ENCODE measurements around the gene COPS7A. TPM values are rescaled to one million over a fixed set of nuclear protein-coding genes. Genes with fewer than 3 reads are reported as not detected.

Gene COPS7A
- total RNA-seq, 2 experiments from 2014 or later, result 43.0 to 47.8 TPM

- Mint-ChIP-seq H3K4me1 (ENCODE audit: low read depth) (peaks cover 31% of the 10 kb centered on the region), H3K36me3 (ENCODE audit: low read depth) (peaks cover 12% of the 10 kb centered on the region), H3K4me3 (peak overlapping the region; percentile 96), H3K27ac (peak overlapping the region; percentile 97), H3K9me3 (no peaks in the 10 kb centered on the region), H3K27me3 (ENCODE audit: low read depth) (no peaks in the 10 kb centered on the region)
- intact Hi-C loops (cut with micrococcal nuclease), result loop anchor here (1.0 to 2.0 kb wide), 13 partner anchors 12 to 186 kb away; partner anchors contain the start of genes CD4, COPS7A, ING4 and NOP2
- DNase-seq, result no peak
- CTCF ChIA-PET, result interaction anchor here (0.7 to 9.9 kb wide), 30 partner anchors 8 to 197 kb away, joined by 3 to 166 read pairs (median 6); partner anchors contain the start of genes CD4, CDCA3, COPS7A and GNB3
Observed at GRCh38 chr12:6753772-6754356, 30.0 kb downstream of the COPS7A start.

DNA sequence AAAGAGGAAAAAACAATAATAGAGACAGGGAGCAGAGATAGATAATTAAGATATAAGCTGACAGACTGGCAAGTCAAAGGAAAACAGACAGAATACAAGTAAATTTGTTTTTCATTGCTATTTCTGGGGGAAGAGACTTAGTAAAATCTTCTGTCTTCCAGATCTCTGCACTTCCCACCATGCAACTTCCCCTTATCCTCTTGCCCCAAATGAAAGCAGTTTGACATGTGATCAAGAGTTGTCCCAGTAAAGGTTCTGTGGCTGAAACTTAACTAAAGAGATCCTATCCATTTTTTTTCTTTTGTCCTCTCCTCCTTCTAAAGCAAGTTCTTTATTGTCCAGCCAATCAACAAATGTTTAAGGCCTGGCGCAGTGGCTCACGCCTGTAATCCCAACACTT, 30.6 kb downstream of the COPS7A start:
- H3K36me3 Mint-ChIP-seq (ENCODE audit: low read depth), result peaks cover 10% of the 10 kb centered on the region
- CTCF ChIA-PET, result interaction anchor here (0.7 to 9.9 kb wide), 25 partner anchors 9 to 197 kb away, joined by 3 to 166 read pairs (median 11); partner anchors contain the start of genes CD4, CDCA3, COPS7A and GNB3
- no peak overlapping the region for H3K4me3 Mint-ChIP-seq
- H3K27me3 Mint-ChIP-seq (ENCODE audit: low read depth), result no peaks in the 10 kb centered on the region
- peaks cover 32% of the 10 kb centered on the region for H3K4me1 Mint-ChIP-seq (ENCODE audit: low read depth)
- H3K9me3 Mint-ChIP-seq, result no peaks in the 10 kb centered on the region
- no peak for DNase-seq
- intact Hi-C loops (cut with micrococcal nuclease), result no loop called here
- no peak overlapping the region for H3K27ac Mint-ChIP-seq

- Mint-ChIP-seq H3K36me3 (ENCODE audit: low read depth) (peaks cover 3% of the 10 kb centered on the region), H3K4me1 (ENCODE audit: low read depth) (peaks cover 21% of the 10 kb centered on the region), H3K27ac (no peak overlapping the region), H3K9me3 (no peaks in the 10 kb centered on the region), H3K4me3 (no peak overlapping the region), H3K27me3 (ENCODE audit: low read depth) (no peaks in the 10 kb centered on the region)
- DNase-seq, result no peak
- intact Hi-C loops (cut with micrococcal nuclease), result no loop called here
- CTCF ChIA-PET, result interaction anchor here (9.9 kb wide), 1 partner anchor 68 kb away, joined by 166 read pairs; the partner anchor contains the start of genes GPR162 and P3H3
Observed at GRCh38 chr12:6757028-6757690, 33.3 kb downstream of the COPS7A start.

GRCh38 chr12:6758506-6759095, 34.8 kb downstream of the COPS7A start:
- Mint-ChIP-seq H3K4me1 (ENCODE audit: low read depth) (peaks cover 17% of the 10 kb centered on the region), H3K36me3 (ENCODE audit: low read depth) (no peaks in the 10 kb centered on the region), H3K4me3 (no peak overlapping the region), H3K27me3 (ENCODE audit: low read depth) (peaks cover 2% of the 10 kb centered on the region), H3K27ac (no peak overlapping the region), H3K9me3 (no peaks in the 10 kb centered on the region)
- intact Hi-C loops (cut with micrococcal nuclease), result no loop called here
- CTCF ChIA-PET, result interaction anchor here (0.6 to 9.9 kb wide), 5 partner anchors 8 to 85 kb away, joined by 3 to 166 read pairs (median 6); partner anchors contain the start of genes GPR162, P3H3 and PTMS
- peak; percentile 53 for DNase-seq

DNA sequence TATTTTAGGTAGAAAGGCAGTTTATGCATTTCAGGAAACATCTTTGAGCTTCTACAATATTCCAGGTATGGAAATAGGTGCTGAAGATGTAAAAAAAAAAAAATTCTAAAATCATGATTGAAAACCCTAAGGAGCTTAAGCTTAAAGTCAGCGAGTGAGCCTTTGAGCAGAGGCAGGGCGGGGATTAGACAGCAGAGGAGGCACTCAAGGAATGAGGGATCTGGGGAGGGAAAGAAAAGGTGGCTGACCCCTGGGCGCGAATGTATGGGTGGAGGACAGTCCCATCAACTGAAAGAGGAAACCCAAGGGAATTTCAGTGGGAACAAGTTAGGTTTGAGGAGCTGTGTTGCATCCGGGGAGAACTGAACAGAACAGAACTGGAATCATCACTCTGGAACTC, 35.9 kb downstream of the COPS7A start:
- Mint-ChIP-seq H3K36me3 (ENCODE audit: low read depth) (no peaks in the 10 kb centered on the region), H3K27me3 (ENCODE audit: low read depth) (peaks cover 11% of the 10 kb centered on the region), H3K27ac (no peak overlapping the region), H3K4me1 (ENCODE audit: low read depth) (peaks cover 18% of the 10 kb centered on the region), H3K9me3 (no peaks in the 10 kb centered on the region), H3K4me3 (no peak overlapping the region)
- intact Hi-C loops (cut with micrococcal nuclease), result no loop called here
- CTCF ChIA-PET, result interaction anchor here (0.6 to 9.9 kb wide), 6 partner anchors 18 to 354 kb away, joined by 3 to 166 read pairs (median 4); partner anchors contain the start of genes GPR162 and P3H3
- no peak for DNase-seq

DNA sequence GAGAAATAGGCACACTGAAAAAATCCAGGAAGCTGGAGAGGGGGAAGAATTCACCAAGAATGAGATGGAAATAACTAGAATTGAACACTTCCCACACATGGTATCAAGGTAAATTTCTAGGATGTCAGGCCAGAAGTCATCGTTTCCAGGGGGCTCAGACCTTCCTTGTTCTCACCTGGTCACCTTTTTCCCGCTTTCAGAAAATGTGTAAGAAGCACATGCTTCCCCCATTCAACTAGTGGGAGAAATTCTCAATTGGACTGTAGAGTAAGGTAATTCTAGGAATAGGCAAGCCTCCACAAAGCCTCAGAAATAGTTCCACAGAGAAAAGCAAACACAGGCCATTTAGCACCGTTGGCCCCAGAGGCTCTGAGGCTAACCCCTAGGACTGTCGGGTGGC, 39.5 kb downstream of the COPS7A start:
- H3K9me3 Mint-ChIP-seq, result no peaks in the 10 kb centered on the region
- intact Hi-C loops (cut with micrococcal nuclease), result no loop called here
- H3K4me1 Mint-ChIP-seq (ENCODE audit: low read depth), result peaks cover 28% of the 10 kb centered on the region
- H3K27me3 Mint-ChIP-seq (ENCODE audit: low read depth), result peaks cover 28% of the 10 kb centered on the region
- no peak overlapping the region for H3K27ac Mint-ChIP-seq
- DNase-seq, result no peak
- no peaks in the 10 kb centered on the region for H3K36me3 Mint-ChIP-seq (ENCODE audit: low read depth)
- H3K4me3 Mint-ChIP-seq, result no peak overlapping the region
- CTCF ChIA-PET, result interaction anchor here (1.2 kb wide), 1 partner anchor 9 kb away, joined by 6 read pairs; no protein-coding TSS in a partner anchor

GRCh38 chr12:6764011-6764828, 40.4 kb downstream of the COPS7A start:
- no peaks in the 10 kb centered on the region for H3K9me3 Mint-ChIP-seq
- H3K27ac Mint-ChIP-seq, result no peak overlapping the region
- intact Hi-C loops (cut with micrococcal nuclease), result no loop called here
- no peaks in the 10 kb centered on the region for H3K36me3 Mint-ChIP-seq (ENCODE audit: low read depth)
- H3K4me1 Mint-ChIP-seq (ENCODE audit: low read depth), result peaks cover 25% of the 10 kb centered on the region
- peaks cover 34% of the 10 kb centered on the region for H3K27me3 Mint-ChIP-seq (ENCODE audit: low read depth)
- H3K4me3 Mint-ChIP-seq, result no peak overlapping the region
- CTCF ChIA-PET, result interaction anchor here (1.2 kb wide), 1 partner anchor 10 kb away, joined by 6 read pairs; no protein-coding TSS in a partner anchor
- DNase-seq, result peak; percentile 48

GRCh38 chr12:6765048-6765633, 41.3 kb downstream of the COPS7A start:
- H3K27me3 Mint-ChIP-seq (ENCODE audit: low read depth), result peaks cover 34% of the 10 kb centered on the region
- peak overlapping the region; percentile 63 for H3K4me3 Mint-ChIP-seq
- intact Hi-C loops (cut with micrococcal nuclease), result loop anchor here (5.0 kb wide), 1 partner anchor 62 kb away; the partner anchor contains the start of gene P3H3
- no peak overlapping the region for H3K27ac Mint-ChIP-seq
- no peaks in the 10 kb centered on the region for H3K9me3 Mint-ChIP-seq
- H3K4me1 Mint-ChIP-seq (ENCODE audit: low read depth), result peaks cover 28% of the 10 kb centered on the region
- H3K36me3 Mint-ChIP-seq (ENCODE audit: low read depth), result no peaks in the 10 kb centered on the region
- DNase-seq, result no peak
- CTCF ChIA-PET, result interaction anchor here (1.8 to 4.0 kb wide), 4 partner anchors 12 to 60 kb away, joined by 8 to 44 read pairs (median 16); partner anchors contain the start of genes CD4 and MLF2

DNA sequence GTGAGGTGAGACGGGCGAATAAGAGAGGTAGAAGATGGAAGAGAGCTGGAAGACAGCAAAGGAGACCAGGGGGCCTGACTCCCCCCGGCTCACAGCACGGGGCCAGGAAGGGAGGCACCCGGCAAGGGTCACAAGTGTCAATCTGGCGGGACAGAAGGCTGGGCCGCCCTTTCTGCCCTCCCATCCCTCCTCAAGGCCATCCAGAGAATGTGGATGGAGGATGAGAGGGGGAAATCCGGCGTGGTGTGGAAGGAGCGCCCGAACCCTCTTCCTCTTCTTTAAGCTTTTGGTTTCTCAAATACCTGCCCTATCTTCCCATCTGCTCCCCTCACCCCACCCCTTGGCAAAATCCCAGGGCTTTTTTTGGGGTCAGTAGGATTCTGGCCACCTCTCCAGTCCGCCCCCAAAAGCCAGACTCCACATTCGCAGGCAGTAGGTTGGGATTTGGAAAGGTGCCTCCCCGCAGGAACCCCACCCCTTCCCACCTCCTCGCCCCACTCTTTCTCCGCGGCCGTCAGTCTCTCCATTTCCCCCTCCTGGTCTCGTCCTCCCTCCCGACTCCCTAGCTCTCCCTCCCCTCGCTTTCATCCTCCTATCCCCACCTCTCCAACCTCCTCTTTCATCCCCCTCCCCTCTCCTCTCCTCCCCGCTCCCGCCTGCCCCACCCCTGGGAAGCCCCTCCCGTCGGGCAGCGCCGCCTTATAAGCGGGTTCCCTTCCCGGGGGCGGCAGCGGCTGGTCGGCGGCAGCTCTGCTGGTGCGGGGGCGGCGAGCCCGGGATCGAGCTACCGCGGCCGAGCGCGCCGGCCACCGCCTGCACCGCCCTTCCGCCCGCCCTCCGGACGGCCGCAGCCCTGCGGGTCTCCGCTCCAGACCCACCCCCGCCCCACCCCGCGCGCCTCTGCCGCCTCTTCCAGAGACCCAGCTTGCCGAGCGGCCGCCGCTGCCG, 42.1 kb downstream of the COPS7A start, which contains the start of gene PTMS:
Gene PTMS, plus strand, starts transcription at position 730 of the 948 bp plus-strand sequence. CDS start 343 bp downstream, outside the sequence.
- H3K27ac Mint-ChIP-seq, result peak within 1 kb of the TSS; percentile 52
- H3K4me3 Mint-ChIP-seq, result peak within 1 kb of the TSS; percentile 85
- CTCF ChIA-PET, result interaction anchor here (0.5 to 4.0 kb wide), 18 partner anchors 7 to 206 kb away, joined by 3 to 44 read pairs (median 8); partner anchors contain the start of genes CD4, MLF2 and ZNF384
- no peaks in the 10 kb centered on the region for H3K36me3 Mint-ChIP-seq (ENCODE audit: low read depth)
- no peaks in the 10 kb centered on the region for H3K9me3 Mint-ChIP-seq
- peaks cover 29% of the 10 kb centered on the region for H3K4me1 Mint-ChIP-seq (ENCODE audit: low read depth)
- intact Hi-C loops (cut with micrococcal nuclease), result loop anchor here (1.0 to 5.0 kb wide), 3 partner anchors 8 to 61 kb away; partner anchors contain the start of genes MLF2 and P3H3
- peaks cover 34% of the 10 kb centered on the region for H3K27me3 Mint-ChIP-seq (ENCODE audit: low read depth)
- DNase-seq, result no peak

DNA sequence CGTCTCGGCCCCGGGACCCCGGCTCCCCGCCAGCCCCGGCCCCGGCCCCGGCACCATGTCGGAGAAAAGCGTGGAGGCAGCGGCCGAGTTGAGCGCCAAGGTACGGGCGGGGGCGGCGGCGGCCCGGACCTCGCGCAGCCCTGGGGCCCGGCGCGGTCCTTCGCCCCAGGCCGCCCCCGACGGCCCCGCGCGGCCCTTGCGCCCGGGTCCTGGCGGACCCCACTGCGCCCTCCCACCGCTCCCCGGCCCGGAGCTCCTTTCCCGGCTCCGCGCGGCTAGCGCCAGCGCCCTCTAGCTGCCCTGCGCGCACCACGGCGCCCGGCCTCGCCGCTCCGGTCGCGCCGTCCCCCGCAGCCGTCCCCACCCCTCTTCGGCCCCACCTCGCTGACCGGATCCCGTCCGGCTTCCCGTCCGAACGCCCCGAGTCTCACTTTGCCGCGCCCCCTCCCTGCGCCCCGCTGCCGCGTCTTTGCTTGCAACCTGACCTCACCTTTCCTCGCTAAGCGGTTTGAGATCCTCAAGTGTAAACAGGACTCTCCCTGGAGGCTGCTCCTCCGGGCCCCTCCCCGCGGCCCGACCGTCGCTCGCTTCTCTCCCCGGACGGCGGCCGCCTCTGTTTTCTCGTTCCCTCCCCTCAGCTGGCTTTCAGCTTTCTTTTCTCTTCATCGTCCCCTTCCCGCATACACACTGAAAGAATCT, 43.0 kb downstream of the COPS7A start:
- H3K27ac Mint-ChIP-seq, result peak overlapping the region; percentile 52
- intact Hi-C loops (cut with micrococcal nuclease), result loop anchor here (1.0 to 5.0 kb wide), 4 partner anchors 8 to 61 kb away; partner anchors contain the start of genes CD4, MLF2 and P3H3
- DNase-seq, result peak; percentile 57
- CTCF ChIA-PET, result interaction anchor here (0.7 to 4.0 kb wide), 18 partner anchors 8 to 86 kb away, joined by 3 to 44 read pairs (median 8); partner anchors contain the start of genes CD4, MLF2 and ZNF384
- no peaks in the 10 kb centered on the region for H3K36me3 Mint-ChIP-seq (ENCODE audit: low read depth)
- H3K4me3 Mint-ChIP-seq, result peak overlapping the region; percentile 85
- H3K4me1 Mint-ChIP-seq (ENCODE audit: low read depth), result peaks cover 38% of the 10 kb centered on the region
- peaks cover 34% of the 10 kb centered on the region for H3K27me3 Mint-ChIP-seq (ENCODE audit: low read depth)
- no peaks in the 10 kb centered on the region for H3K9me3 Mint-ChIP-seq
